SK-N-SH (cell line): Measurements from ENCODE around the gene SNX33.

Source experiments
- EZH2phosphoT487 ChIP-seq: fragments of 200-600 bp; sonication (generic); IDR thresholded peaks from 2 replicates; pipeline ENCODE4 v1.6.1; 2017; ENCODE audit warnings: low read depth, mixed run types, mild to moderate bottlenecking, antibody characterized with exemption, moderate library complexity, borderline replicate concordance
- JUND ChIP-seq: IDR thresholded peaks from 2 replicates; pipeline ENCODE4 v1.4.0; 2012
- RXRA ChIP-seq: IDR thresholded peaks from 2 replicates; pipeline ENCODE4 v1.4.0; 2012; ENCODE audit warnings: low read depth, mild to moderate bottlenecking, borderline replicate concordance
- SMC3 ChIP-seq: IDR thresholded peaks from 2 replicates; pipeline ENCODE4 v1.6.1; 2012; ENCODE audit warnings: low read depth, low read length, improper control_type of control experiment
- TF ChIP-seq, protein P1 (sequence below): fragments of 200-600 bp; sonication (generic); IDR thresholded peaks from 2 replicates; pipeline ENCODE4 v1.6.1; 2017; ENCODE audit warnings: antibody characterized with exemption, mild to moderate bottlenecking, moderate library complexity
- TF ChIP-seq, protein P2 (sequence below): IDR thresholded peaks from 2 replicates; pipeline ENCODE4 v1.6.1; 2012; ENCODE audit warnings: mild to moderate bottlenecking, low read depth, low read length, moderate library complexity

DNA sequence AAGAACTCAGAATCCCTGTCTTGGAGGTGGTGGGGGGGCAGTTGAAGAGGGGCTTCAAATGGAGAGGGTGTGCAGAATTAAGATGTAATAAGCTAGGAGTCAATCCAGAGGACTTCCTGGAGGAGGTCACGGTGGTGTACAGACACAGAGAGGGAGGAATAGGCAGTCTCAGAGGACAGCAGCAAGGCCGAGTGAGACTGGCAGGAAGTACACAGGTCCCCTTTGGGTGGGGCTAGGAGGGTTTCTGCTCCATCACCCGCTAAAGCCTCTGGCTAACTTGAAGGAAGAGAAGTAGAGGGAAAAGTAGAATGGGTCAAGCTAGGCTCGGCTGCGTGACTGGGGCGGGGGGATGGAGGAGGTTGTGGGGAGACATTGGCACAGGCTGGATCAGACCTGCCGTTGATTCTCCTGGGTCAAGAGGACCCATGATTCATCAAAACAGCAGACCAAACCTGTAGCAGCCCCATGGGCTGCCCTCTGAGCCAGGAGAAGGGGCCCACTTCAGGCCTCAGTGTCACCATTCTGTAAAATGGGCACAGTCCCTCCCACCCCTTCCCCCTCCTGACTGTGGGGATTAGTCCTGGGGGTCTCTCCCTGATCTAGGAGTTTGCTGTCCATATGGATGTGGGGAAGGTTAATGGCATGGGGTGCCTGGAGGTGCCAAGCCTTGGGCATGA is 48.1 kb downstream of the SNX33 start:
- TF ChIP-seq RXRA (no peak), JUND (no peak), SMC3 (no peak), EZH2phosphoT487 (no peak)
- TF ChIP-seq, protein P1, sequence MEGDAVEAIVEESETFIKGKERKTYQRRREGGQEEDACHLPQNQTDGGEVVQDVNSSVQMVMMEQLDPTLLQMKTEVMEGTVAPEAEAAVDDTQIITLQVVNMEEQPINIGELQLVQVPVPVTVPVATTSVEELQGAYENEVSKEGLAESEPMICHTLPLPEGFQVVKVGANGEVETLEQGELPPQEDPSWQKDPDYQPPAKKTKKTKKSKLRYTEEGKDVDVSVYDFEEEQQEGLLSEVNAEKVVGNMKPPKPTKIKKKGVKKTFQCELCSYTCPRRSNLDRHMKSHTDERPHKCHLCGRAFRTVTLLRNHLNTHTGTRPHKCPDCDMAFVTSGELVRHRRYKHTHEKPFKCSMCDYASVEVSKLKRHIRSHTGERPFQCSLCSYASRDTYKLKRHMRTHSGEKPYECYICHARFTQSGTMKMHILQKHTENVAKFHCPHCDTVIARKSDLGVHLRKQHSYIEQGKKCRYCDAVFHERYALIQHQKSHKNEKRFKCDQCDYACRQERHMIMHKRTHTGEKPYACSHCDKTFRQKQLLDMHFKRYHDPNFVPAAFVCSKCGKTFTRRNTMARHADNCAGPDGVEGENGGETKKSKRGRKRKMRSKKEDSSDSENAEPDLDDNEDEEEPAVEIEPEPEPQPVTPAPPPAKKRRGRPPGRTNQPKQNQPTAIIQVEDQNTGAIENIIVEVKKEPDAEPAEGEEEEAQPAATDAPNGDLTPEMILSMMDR: no peak
- TF ChIP-seq, protein P2, sequence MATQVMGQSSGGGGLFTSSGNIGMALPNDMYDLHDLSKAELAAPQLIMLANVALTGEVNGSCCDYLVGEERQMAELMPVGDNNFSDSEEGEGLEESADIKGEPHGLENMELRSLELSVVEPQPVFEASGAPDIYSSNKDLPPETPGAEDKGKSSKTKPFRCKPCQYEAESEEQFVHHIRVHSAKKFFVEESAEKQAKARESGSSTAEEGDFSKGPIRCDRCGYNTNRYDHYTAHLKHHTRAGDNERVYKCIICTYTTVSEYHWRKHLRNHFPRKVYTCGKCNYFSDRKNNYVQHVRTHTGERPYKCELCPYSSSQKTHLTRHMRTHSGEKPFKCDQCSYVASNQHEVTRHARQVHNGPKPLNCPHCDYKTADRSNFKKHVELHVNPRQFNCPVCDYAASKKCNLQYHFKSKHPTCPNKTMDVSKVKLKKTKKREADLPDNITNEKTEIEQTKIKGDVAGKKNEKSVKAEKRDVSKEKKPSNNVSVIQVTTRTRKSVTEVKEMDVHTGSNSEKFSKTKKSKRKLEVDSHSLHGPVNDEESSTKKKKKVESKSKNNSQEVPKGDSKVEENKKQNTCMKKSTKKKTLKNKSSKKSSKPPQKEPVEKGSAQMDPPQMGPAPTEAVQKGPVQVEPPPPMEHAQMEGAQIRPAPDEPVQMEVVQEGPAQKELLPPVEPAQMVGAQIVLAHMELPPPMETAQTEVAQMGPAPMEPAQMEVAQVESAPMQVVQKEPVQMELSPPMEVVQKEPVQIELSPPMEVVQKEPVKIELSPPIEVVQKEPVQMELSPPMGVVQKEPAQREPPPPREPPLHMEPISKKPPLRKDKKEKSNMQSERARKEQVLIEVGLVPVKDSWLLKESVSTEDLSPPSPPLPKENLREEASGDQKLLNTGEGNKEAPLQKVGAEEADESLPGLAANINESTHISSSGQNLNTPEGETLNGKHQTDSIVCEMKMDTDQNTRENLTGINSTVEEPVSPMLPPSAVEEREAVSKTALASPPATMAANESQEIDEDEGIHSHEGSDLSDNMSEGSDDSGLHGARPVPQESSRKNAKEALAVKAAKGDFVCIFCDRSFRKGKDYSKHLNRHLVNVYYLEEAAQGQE: no peak
